GM21576 (cell line): Measurements from ENCODE around the gene ANKRD65.
"Not testable (repeated sequence)": the region's sequence is repeated elsewhere in the genome, so short reads cannot be mapped to it uniquely, and the experiment has no call there.

ENCODE experiments used
- ATAC-seq: cut with Tn5 transposase; IDR thresholded peaks from one replicate; pipeline ENCODE4 v1.9.1; 2021; ENCODE audit warnings: mild to moderate bottlenecking, moderate library complexity; ENCODE audit not compliant: unreplicated experiment

The ANKRD65 gene

DNA sequence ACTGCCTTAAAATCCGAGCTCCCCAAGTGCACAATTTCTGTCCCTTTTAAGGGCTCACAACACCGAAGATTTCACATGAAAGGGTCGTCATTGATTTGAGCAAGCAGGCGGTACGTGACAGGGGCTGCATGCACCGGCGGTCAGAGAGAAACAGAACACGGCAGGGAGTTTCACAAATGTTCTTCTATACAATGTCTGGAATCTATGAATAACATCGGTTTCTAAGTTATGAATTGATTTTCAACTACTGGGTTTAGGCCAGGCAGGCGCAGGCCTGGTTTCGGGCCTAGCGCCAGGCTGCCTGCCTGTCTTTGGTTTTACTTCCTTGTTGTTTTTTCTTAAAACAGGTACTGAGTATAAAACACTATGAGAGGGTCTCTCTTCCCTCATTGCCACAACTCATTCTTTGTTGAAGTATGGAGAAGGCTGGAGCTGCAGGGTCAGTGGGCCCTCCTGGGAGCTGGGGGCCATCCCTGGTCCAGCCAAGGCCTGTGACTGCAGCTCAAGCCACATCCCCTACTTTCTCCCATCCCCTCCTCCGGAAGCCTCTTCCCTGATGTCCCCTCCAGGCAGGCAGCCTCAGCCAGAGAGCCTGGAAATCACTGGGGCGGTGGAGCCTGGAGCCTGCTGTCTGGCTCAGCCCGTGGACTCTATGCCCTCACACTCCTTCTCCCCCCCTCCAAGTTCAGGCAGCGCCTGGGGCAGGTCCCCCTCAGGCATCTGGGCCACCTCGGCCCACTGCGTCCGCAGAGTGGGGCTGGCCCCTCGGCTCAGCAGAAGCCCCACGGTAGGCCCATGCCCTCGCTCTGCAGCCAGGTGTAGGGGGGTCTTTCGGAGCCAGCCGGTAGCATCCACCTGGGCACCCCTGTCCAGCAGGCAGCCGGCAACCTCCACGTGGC lies 2.4 kb downstream of the ANKRD65 start:
- no peak for ATAC-seq

DNA sequence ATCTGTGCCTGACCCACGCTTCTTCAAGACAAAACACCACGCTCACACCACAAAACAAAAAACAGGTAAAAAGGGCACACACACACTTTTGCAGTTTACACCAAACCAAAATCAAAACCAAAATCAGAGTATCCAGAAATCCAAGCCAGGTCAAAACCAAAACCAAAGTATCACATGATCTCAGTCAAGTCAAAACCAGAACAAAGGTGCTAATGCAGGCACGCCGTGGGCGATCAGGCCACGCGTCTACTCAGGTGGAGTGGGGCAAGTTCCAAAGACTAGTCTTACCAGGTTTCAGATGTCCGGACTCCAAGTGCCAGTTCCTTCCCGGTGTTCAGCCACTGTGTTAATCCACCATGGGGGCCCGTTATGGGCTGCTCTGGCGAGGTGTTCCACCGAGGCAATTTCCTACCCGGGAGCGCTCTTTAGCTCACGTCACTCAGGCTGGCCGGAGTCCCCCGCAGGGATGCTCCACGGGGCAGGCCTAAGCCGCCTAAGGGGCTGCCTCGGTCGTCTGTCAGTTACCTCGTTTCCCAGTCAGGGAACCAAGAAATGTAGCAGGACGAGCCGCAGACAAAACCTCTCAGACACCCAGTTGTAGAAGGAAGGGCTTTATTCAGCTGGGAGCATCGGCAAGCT lies 3.1 kb downstream of the ANKRD65 start:
- ATAC-seq = not testable (repeated sequence)

DNA sequence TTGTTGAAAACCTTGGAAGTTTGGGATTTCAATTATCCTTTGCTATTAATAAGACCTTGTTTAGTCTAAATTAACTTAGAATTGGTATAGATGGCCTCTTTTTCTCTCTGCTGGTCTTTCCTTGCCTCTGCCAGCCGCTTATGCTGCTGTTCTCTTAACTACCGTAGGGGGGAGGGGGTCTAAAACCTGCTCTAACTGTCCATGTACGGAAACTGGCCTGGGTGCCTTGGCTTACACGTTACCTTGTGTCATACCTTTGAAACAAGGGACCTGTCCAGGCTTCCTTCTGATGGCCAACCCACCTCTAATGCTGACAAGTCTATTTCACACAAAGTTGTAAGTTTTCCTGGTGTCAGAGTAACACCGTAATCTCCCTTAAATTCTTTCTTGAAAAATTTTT lies 3.7 kb downstream of the ANKRD65 start:
- not testable (repeated sequence) for ATAC-seq

DNA sequence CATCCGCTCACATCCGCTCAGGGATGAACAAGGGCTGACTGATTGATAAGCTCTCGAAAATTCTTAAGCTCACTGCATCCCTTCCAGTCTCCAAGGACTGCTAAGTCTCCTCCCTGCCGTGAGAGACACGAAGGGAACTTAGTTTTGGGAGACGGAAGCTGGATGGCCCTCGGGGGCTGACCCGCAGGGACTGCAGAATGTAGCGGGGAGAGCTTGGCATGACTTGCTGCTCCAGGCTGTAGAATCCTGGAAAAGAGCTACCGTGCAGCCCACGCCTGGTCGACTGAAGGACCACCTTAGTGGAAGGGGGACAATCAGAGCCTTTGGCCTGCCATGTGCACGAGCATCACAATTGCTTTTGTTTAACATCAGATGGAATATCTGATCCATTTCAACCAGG lies 5.3 kb downstream of the ANKRD65 start:
- no peak for ATAC-seq

DNA sequence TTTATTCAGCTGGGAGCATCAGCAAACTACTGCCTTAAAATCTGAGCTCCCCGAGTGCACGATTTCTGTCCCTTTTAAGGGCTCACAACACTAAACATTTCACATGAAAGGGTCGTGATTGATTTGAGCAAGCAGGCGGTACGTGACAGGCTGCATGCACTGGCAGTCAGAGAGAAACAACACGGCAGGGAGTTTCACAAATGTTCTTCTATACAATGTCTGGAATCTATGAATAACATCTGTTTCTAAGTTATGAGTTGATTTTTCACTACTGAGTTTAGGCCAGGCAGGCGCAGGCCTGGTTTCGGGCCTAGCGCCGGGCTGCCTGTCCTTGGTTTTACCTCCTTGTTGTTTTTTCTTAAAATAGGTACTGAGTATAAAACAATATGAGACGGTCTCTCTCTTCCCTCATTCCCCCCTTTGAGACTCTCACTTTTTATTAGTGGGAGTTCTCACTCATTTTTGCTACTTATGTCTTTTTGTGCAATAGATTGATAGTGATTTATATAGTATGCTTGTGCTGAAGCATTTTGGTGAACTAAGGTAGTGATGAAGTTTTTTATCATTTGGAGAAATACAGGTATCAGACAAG lies 8.7 kb downstream of the ANKRD65 start:
- not testable (repeated sequence) for ATAC-seq

DNA sequence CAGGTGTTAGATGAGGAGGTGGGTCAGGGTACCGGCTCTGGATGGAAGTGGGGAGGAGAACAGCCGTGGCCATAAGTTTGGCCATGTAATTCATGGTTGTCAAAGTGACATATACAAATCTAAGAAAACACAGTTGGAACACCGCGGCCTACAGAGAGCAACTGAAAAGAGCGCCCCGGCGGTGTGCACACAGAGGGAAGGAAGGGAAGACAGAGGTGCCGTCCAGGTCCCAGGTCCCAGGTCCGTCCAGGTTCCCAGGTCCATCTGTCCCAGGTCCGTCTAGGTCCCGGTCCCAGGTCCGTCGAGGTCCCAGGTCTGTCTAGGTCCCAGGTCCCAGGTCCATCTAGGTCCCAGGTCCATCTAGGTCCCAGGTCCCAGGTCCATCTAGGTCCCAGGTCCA lies 9.4 kb downstream of the ANKRD65 start:
- no peak for ATAC-seq

DNA sequence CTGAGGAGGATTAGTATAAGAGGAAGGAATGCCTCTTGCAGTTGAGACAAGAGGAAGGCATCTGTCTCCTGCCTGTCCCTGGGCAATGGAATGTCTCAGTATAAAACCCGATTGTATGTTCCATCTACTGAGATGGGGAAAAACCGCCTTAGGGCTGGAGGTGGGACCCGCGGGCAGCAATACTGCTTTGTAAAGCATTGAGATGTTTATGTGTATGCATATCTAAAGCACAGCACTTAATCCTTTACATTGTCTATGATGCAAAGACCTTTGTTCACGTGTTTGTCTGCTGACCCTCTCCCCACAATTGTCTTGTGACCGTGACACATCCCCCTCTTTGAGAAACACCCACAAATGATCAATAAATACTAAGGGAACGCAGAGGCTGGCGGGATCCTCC lies 10.8 kb downstream of the ANKRD65 start:
- not testable (repeated sequence) for ATAC-seq

DNA sequence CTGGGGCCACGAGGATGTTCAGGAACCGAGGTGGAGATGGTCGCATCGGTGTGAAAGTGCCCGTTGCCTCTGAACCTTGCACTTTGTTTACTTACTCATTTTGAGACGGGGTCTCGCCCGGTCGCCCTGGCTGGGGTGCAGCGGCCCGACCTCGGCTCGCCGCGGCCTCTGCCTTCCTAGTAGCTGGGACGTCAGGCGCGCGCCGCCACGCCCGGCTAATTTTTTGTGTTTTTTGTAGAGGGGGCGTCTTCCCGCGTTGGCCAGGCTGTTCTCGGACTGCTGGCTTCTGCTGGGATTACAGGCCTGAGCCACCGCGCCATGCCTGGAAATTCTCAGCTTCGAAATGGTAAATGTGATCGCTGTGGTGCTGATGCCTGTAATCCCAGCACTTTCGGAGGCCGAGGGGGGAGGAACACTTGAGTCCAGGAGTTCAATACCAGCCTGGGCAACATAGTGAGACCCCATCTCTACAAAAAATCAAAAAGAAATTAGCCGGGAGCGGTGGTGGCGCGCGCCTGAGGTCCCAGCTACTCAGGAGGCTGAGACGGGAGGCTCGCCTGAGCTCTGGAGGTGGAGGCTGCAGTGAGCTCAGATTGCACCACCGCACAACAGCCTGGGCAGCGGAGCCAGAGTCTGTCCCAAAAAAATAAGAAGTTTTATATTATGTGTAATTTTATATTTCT lies 13.3 kb downstream of the ANKRD65 start:
- peak; percentile 21 for ATAC-seq

DNA sequence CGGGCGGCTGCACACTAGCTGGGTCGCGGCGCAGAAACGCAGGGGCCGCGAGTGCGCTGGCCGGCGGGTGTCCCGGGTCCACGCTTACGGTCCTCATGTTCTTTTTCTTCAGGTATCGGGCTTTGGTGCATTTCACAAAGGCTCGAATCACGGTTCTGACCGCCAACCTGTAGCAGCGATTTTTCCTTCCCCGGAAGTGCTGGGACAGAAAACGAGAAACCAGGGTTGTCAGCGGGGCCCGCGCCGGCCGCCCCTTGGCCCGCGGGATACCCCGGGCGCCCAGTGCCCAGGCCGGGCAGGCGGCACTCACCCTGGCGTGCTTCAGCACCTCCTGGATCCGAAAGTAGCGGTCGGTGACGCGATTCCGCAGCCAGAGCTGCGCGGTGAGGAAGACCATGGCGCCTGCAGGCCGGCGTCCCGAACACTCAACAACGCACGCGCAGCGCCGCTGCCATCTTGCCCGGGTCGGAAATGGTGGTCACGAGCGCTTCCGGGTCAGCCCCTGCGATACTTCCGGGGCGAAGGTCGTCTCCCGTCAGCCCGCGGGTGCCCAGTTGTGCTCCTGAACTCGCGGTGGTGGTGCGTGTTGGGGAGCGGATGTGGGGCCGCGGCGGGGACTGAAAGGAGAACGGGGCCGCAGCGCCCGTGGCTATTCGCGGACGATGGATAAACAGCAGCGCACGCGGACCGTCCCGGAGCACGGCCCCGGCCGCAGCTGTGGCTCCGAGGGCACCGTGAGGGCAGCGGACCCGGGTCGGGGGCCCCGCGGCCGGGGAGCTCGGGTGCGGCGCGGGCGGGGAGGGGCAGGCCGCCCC lies 14.0 kb downstream of the ANKRD65 start, which contains the start of gene MRPL20:
TSS of gene MRPL20 (minus strand) at position 473 of the 815 bp plus-strand sequence. CDS start at position 397, 76 bp downstream.
- peak; percentile 91 for ATAC-seq

DNA sequence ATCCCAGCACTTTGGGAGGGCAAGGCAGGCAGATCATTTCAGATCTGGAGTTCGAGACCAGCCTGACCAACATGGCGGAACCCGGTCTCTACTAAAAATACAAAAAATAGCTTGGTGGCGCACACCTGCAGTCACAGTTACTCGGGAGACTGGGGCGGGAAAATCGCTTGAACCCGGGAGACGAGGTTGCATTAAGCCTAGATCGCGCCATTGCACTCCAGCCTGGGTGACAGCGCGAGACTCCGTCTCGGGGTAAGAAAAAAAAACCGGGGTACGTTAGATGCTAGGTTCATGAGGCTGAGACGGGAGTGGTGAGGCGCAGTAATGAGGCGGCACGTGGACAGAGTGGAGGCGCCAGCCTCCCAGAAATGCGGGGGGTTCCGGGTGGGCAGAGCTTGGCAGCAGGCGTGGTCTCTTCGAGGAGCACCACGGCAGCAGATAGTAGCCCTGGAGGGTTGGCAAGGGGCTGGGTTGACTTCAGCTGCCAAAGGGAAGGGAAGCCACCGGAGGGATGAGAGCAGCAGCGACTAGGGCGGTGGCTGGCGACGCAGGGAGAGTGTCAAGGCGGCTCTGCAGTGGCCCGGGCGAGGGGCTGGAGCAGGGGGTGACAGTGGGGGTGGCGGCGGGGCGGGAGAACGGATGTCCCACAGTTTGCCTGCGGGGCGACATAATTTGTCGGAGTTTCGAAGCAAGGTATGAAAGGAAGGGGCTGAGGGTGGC lies 14.8 kb downstream of the ANKRD65 start:
- ATAC-seq = peak; percentile 4

DNA sequence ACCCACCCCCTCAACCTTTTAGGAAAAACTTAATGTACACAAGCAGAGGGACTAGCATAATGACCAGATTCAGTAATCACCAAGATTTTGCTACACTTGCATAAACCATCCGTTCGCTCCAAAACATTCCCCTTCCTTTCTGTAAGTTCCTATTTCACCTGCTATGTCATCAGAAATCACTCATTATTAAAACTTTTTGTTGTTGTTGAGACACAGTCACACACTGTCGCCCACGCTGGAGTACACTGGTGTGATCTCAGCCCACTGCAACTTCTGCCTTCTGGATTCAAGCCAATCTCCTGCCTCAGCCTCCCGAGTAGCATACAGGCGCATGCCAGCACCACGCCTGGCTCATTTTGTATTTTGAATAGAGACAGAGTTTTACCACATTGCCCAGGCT lies 17.4 kb downstream of the ANKRD65 start:
- ATAC-seq = no peak

DNA sequence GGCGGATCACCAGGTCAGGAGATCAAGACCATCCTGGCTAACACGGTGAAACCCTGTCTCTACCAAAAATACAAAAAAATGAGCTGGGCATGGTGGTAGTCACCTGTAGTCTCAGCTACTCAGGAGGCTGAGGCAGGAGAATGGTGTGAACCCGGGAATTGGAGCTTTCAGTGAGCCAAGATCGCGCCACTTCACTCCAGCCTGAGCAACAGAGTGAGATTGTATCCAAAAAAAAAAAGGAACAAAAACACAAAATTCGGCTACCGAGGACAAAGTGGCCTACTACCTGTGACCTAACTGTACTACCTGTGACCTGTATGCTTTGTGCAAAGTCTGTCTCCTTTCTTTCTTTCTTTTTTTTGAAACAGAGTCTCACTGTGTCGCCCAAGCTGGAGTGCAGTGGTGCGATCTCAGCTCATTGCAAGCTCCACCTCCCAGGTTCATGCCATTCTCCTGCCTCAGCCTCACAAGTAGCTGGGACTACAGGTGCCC lies 18.1 kb downstream of the ANKRD65 start:
- ATAC-seq = not testable (repeated sequence)

DNA sequence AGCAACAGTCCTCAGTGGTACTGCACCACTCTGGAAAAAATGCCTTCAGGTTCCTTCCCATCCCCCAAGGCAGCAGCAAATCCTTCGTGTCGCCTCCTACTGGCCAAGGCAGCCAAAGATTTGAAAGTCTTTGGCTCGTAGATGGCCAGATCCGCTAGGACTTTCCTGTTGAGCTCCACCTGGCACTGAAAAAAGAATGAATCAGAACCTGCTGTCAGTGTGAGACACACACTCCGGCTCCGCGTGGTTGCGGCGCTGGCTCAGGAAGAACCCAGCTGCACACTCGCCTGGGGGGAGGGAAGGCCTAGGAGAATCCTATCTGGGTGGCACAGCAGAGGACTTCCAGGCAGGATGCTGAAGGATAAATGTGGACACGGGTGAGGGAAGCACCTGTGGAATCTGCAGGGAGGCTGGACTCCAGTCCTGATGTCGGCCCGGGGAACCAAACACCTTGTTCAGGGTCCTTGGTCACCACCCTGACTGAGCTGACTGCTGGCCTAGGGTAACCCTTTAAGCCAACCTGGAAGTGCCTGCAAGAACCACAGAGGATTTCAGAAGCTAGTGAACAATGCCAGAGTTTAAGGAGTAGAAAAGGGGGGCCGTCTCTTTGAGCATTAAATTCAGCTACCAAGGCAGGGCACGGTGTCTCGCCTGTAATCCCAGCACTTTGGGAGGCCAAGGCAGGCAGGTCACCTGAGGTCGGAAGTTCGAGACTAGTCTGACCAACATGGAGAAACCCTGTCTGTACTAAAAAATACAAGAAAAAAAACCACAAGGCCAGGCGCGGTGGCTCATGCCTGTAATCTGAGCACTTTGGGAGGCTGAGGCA lies 18.8 kb downstream of the ANKRD65 start:
- no peak for ATAC-seq

DNA sequence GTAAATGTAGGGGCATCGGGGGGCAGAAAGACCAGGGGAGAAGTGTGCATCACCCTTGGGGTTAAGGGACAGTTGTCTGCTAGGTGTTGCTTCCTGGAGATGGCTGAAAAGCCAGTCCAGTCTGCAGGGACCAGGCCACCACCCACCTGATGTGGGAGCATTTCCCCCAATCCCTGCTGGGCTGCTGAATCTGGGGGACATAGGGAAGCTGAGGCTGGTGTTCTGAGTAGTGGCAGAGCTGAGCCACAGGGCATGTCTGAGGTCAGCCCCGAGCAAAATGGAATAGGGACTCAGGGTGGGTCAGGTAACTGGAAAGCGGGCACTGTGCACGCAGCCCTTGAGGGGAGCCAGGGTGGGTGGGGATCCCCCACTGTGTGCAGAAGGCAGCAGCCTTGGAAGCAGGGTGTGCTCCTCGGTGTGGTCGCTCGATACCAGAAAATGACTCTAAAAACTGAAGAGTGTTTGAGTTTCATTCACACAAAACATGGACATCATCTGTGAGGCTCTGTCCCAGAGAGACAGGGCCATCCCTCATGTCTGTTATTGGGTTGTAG lies 19.5 kb downstream of the ANKRD65 start:
- ATAC-seq = no peak

DNA sequence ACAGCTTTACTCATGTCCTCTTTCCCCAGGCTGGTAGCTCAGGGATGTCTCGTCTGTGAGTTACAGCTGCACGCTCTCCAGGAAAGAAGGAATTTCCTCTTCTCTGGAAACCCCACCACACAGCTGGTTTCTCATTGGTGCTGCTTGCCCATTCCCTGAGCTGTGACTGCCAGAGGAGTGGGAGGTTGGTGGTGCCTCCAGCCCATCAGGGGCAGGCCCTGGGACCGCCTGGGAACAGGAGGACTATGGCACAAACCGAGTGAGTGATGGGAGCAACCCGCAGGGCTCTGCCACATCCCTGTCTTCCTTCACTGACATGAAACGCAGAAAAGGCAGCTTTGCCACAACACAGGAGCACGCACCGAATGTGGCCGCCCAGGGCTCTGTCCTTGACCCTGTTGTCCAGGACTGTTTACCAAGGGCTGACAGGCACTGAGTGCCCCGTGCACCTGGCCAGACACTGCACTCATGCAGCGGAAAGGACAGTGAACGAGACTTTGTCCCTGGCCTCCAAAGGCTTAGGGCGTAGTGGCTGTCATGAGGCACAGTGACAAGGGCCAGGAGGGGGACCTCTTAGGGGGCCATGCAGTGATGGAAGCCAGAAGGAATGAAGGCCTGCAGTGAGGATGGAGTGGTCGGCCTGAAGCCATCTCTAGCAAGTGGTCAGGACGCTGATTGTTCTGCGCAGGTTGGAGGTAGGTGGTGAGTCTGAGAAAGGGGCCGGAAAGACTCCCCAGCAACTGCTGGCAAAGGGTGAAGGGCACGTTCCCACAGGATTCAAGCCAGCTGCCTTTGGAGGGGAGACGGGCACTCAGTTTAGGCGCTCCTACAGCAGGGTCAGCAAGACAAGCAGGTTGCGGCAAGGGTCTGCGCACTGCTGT lies 20.3 kb downstream of the ANKRD65 start:
- no peak for ATAC-seq

DNA sequence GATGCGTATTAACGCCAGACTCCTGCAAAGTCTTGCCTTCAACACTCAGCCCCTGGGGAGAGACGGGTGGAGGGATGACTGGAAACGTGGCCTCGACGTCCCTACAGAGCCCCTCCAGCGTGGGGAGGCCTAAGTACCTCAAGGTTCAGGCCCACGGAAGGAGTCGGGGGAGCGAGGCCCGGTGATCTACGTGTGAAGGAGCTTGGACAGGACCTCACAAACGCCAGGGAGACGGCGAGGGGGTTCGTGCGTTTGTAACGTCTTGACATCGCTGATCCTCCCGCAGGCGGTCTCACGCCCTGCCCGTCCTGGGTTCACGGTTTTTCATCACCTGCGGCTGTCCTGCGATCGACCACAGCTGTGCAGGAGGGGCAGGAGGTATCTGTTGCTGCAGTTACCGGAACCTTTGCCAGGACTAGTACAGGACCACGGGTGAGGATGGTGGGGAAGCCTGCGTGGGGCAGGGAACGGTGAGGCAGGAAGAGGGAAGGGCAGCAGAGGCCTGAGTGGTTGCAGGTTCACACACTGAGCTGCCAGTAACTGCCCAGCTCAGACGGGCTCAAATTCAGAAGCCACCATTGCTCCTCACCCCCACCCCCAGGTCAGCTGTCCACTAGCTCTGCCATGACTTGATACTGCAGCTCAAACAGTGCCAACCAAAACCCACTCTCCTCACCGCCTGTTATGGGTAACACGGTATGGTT lies 21.1 kb downstream of the ANKRD65 start:
- peak; percentile 2 for ATAC-seq
